GM12878 (cell line): Measurements from ENCODE around the gene C14orf119. TPM values are rescaled to one million over a fixed set of nuclear protein-coding genes. Genes with fewer than 3 reads are reported as not detected.

ENCODE experiments used
- ATAC-seq: fragments of 200-7000 bp; cut with Tn5 transposase; 3 replicates; pipeline ENCODE4 v1.9.1; 2020; ENCODE audit warnings: mild to moderate bottlenecking, moderate library complexity
- BruUV-seq: library from RNA; stranded (reverse); fragments of 400-500 nt; replicated peaks from 2 replicates; lab custom pipeline; 2021; lab: Mats Ljungman, UMichigan
- CTCF ChIA-PET: fragments of 300-600 bp; sonication (Branson Sonifier 250); formaldehyde crosslinking; extraction: SDS; loops from one replicate; lab custom pipeline; 2021; ENCODE audit warnings: inconsistent platforms; lab: Yijun Ruan, JAX
- POLR2A ChIA-PET: fragments of 350-600 bp; formaldehyde crosslinking; extraction: SDS; loops from one replicate; lab custom pipeline; 2021; ENCODE audit warnings: inconsistent platforms; lab: Charles Lee
- RAD21 ChIA-PET: fragments of 300-600 bp; sonication (Branson Sonifier 250); formaldehyde crosslinking; loops from one replicate; lab custom pipeline; 2023; ENCODE audit warnings: antibody characterized with exemption; ENCODE audit not compliant: unreplicated experiment; lab: Charles Lee
- SMC1A ChIA-PET: fragments of 300-600 bp; sonication (Branson Sonifier 250); formaldehyde crosslinking; loops from one replicate; lab custom pipeline; 2023; ENCODE audit not compliant: unreplicated experiment, uncharacterized antibody; lab: Charles Lee
- DNase-seq: peaks from one replicate; pipeline ENCODE4 v3.0.0-alpha.2; 2011; ENCODE audit warnings: low read depth, low spot score
- FAIRE-seq: peaks from 3 replicates; lab custom pipeline; 2011; peaks lifted over from hg19 to GRCh38; lab: Jason Lieb, UNC
- H2AFZ ChIP-seq: 2 replicates; pipeline ENCODE4 v1.6.0; 2011; ENCODE audit warnings: low read depth, low read length, control low read depth; ENCODE audit not compliant: control insufficient read depth
- H3K27ac ChIP-seq: 2 replicates; pipeline ENCODE4 v1.5.1; 2011; ENCODE audit warnings: control low read depth; ENCODE audit not compliant: control insufficient read depth, insufficient read depth
- H3K27me3 ChIP-seq, 2 experiments: replicated peaks in 1 of 2; 2 replicates each; pipeline versions ENCODE4 v1.6.0 to v1.6.1; 2011; ENCODE audit warnings: low read length in 1 of 2; ENCODE audit not compliant: control insufficient read depth in 2 of 2, insufficient read depth in 2 of 2
- H3K36me3 ChIP-seq, 2 experiments: 2 replicates each; pipeline ENCODE4 v1.5.1; 2011; ENCODE audit warnings: low read length in 1 of 2; ENCODE audit not compliant: control insufficient read depth in 2 of 2, insufficient read depth in 2 of 2
- H3K4me1 ChIP-seq: 2 replicates; pipeline ENCODE4 v1.6.1; 2011; ENCODE audit warnings: mild to moderate bottlenecking, low read length, moderate library complexity, mixed read lengths; ENCODE audit not compliant: control insufficient read depth, insufficient read depth
- H3K4me2 ChIP-seq: 2 replicates; pipeline ENCODE4 v1.6.0; 2011; ENCODE audit warnings: control low read depth; ENCODE audit not compliant: control insufficient read depth, insufficient read depth
- H3K4me3 ChIP-seq: fragments of 200-600 bp; sonication (generic); 2 replicates; pipeline ENCODE4 v1.5.1; 2016
- H3K79me2 ChIP-seq: 2 replicates; pipeline ENCODE4 v1.6.0; 2011; ENCODE audit warnings: low read length; ENCODE audit not compliant: control insufficient read depth, insufficient read depth
- H3K9ac ChIP-seq: 2 replicates; pipeline ENCODE4 v1.8.0; 2011; ENCODE audit warnings: low read length, control low read depth, mixed read lengths; ENCODE audit not compliant: control insufficient read depth, insufficient read depth
- H3K9me3 ChIP-seq: replicated peaks from 3 replicates; pipeline ENCODE4 v1.5.1; 2011; ENCODE audit warnings: mild to moderate bottlenecking, low read length; ENCODE audit not compliant: control insufficient read depth, insufficient read depth
- H4K20me1 ChIP-seq: 2 replicates; pipeline ENCODE4 v1.6.0; 2011; ENCODE audit not compliant: control insufficient read depth, insufficient read depth
- CTCF ChIP-seq, 3 experiments: IDR thresholded peaks in 2 of 3; conservative IDR thresholded peaks in 1 of 3; 2 replicates each; pipeline ENCODE4 v1.5.1; 2011; ENCODE audit warnings: low read depth in 3 of 3, low read length in 3 of 3, mild to moderate bottlenecking in 3 of 3, control low read depth in 2 of 3, moderate library complexity in 2 of 3, inconsistent platforms in 1 of 3, mixed read lengths in 1 of 3; ENCODE audit not compliant: control insufficient read depth in 2 of 3, insufficient read depth in 1 of 3; ENCODE audit errors: extremely low read depth in 1 of 3
- POLR2A ChIP-seq: IDR thresholded peaks from 2 replicates; pipeline ENCODE4 v1.6.1; 2011; ENCODE audit warnings: low read depth, mild to moderate bottlenecking, low read length
- ZNF622 ChIP-seq: fragments of 450-650 bp; IDR thresholded peaks from 2 replicates; pipeline ENCODE4 v1.6.1; 2017; ENCODE audit warnings: mild to moderate bottlenecking, inconsistent platforms
- WGBS: methylation state at CpG from one replicate; pipeline ENCODE4 v1.1.6; 2016; ENCODE audit warnings: low lambda C conversion rate; ENCODE audit not compliant: insufficient replicate concordance, insufficient coverage; ENCODE audit errors: missing lambda C conversion rate; 5-methylcytosine and 5-hydroxymethylcytosine counted together
- in situ Hi-C: fragments of 300-500 bp; cut with MboI; formaldehyde crosslinking; loops from 9 replicates; pipeline ENCODE4 v1.14.3; 2018; ENCODE audit warnings: mixed read lengths
- intact Hi-C: fragments of 100-400 bp; cut with micrococcal nuclease; formaldehyde crosslinking; loops from one replicate; pipeline ENCODE4 v1.14.2; 2022; ENCODE audit not compliant: unreplicated experiment
- polyA plus RNA-seq, 11 experiments: library from polyadenylated mRNA; depleted of rRNA in 4 of 11; unstranded in 6 of 11; stranded (reverse) in 5 of 11; fragments of >200 nt; fragmentation: Nextera tagmentation in 4 of 11; fragmentation: Illumina TruSeq in 1 of 11; extraction: Ambion mirVana in 4 of 11; extraction: Trizol in 1 of 11; gene quantifications; 1 replicate in 1 of 11; 2 replicates in 10 of 11; pipeline versions ENCODE4 v1.2.1 to v1.2.3, GENCODE V29; 2011 to 2016; ENCODE audit warnings: inconsistent platforms in 2 of 11, missing spikeins in 2 of 11, low read depth in 1 of 11
- total RNA-seq, 4 experiments: library from RNA; depleted of rRNA in 3 of 4; stranded (reverse); fragments of >200 nt in 3 of 4; fragmentation: Illumina TruSeq in 1 of 4; extraction: Trizol in 1 of 4; gene quantifications; 2 replicates each; pipeline versions ENCODE4 v1.2.1 to v1.2.3, GENCODE V29; 2013 to 2021
- TF ChIP-seq, protein P1 (sequence below): fragments of 450-650 bp; IDR thresholded peaks from 2 replicates; pipeline ENCODE4 v1.6.1; 2016; ENCODE audit warnings: mild to moderate bottlenecking
- TF ChIP-seq, protein P2 (sequence below): fragments of 450-650 bp; IDR thresholded peaks from 2 replicates; pipeline ENCODE4 v1.6.1; 2016; ENCODE audit warnings: mild to moderate bottlenecking, moderate library complexity, borderline replicate concordance

C14orf119 gene
- total and polyA plus RNA-seq, 10 of the 15 experiments (the other 5 are each of a cell fraction or from before 2014, with no cell fraction given), result 32.3 to 228 (median 57.6) TPM

GRCh38 chr14:23066368-23066767, 28.9 kb upstream of the C14orf119 start:
- intact Hi-C loops (no loop called here), in situ Hi-C loops (no loop called here)
- ChIA-PET RAD21 (no interaction called here), SMC1A (interaction anchor here (0.5 to 2.0 kb wide), 5 partner anchors 8 to 80 kb away, joined by 3 to 5 read pairs (median 5); no protein-coding TSS in a partner anchor)
- no peak overlapping the region for H3K9ac ChIP-seq
- FAIRE-seq (no peak), DNase-seq (no peak)
- peaks cover 9% of the 10 kb centered on the region; the same call in 1 of the 2 replicates for H4K20me1 ChIP-seq
- H3K9me3 ChIP-seq, result no peaks in the 10 kb centered on the region
- no peak overlapping the region for H3K27ac ChIP-seq
- H3K27me3 ChIP-seq, result no peaks in the 10 kb centered on the region
- no TSS peak for BruUV-seq
- no peak overlapping the region for H3K4me3 ChIP-seq
- TF ChIP-seq POLR2A (0 out of 2 replicates have a peak, but pooled peaks have one; percentile 19), ZNF622 (no peak)
- TF ChIP-seq, all 136 proteins: peak for 1
- WGBS, result 78% methylated on average over 3 of the region's 3 CpGs
- ChIA-PET CTCF (interaction anchor here (1.5 to 4.2 kb wide), 3 partner anchors 9 to 82 kb away, joined by 6 to 73 read pairs (median 14); partner anchors contain the start of genes AJUBA and CDH24), POLR2A (interaction anchor here (0.6 kb wide), 1 partner anchor 70 kb away, joined by 3 read pairs; no protein-coding TSS in a partner anchor)
- Histone ChIP-seq H3K36me3 (peaks cover 30 to 40% of the 10 kb centered on the region in 2 experiments), H3K4me2 (no peak overlapping the region), H3K79me2 (peaks cover 34% of the 10 kb centered on the region), H3K4me1 (peaks cover 6% of the 10 kb centered on the region; the same call in 1 of the 2 replicates), H2AFZ (no peak overlapping the region)
- ATAC-seq, result no peak

DNA sequence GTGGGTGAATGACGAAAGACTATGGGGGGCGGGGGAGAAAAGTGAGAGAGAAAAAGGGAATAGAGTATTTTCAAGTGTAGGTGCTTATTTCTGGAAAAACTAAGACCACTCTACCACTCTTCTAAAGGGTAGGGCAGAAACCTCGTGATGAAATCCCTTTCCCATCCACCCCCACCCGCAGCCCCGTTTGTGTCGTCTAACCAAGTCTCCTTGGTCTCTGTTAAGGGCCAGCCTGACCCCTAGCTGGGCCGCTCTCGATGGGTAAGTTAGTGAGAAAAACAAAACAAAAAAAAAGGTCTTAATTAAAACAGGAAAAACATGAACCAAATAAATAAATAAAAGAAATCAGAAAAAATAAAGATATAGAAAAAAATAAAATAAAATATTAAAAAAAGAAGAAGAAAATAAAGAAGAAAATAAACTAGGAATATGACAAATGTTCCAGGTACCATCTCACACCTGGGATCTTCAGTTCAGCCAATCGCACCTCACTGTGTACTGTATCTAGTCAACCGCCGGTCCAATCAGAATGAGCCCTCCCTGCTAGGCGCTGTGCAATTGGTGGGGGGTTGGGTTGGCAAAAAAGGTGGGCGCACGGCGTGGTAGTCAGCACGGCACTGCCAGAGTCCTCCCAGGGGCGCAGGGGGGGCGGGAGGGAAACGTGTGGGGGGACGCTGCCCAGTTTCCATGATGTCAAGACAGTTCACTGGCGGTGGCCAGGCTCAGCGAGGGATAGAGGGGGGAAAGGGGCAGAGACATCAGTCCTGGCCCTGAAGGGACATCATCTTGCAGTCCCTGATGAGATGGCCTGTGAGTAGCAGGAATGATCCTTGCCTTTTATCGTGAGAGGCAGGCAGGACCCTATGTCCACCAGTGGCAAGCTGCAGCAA, 28.2 kb upstream of the C14orf119 start:
- SMC1A ChIA-PET, result interaction anchor here (0.5 to 2.2 kb wide), 6 partner anchors 9 to 128 kb away, joined by 3 to 23 read pairs (median 5); no protein-coding TSS in a partner anchor
- CTCF ChIA-PET, result interaction anchor here (1.5 to 4.2 kb wide), 12 partner anchors 8 to 219 kb away, joined by 5 to 80 read pairs (median 16); partner anchors contain the start of genes ACIN1, AJUBA, C14orf119 and CDH24
- in situ Hi-C loops, result no loop called here
- TF ChIP-seq, protein P1, sequence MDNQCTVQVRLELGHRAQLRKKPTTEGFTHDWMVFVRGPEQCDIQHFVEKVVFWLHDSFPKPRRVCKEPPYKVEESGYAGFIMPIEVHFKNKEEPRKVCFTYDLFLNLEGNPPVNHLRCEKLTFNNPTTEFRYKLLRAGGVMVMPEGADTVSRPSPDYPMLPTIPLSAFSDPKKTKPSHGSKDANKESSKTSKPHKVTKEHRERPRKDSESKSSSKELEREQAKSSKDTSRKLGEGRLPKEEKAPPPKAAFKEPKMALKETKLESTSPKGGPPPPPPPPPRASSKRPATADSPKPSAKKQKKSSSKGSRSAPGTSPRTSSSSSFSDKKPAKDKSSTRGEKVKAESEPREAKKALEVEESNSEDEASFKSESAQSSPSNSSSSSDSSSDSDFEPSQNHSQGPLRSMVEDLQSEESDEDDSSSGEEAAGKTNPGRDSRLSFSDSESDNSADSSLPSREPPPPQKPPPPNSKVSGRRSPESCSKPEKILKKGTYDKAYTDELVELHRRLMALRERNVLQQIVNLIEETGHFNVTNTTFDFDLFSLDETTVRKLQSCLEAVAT, result no peak
- TF ChIP-seq, protein P2, sequence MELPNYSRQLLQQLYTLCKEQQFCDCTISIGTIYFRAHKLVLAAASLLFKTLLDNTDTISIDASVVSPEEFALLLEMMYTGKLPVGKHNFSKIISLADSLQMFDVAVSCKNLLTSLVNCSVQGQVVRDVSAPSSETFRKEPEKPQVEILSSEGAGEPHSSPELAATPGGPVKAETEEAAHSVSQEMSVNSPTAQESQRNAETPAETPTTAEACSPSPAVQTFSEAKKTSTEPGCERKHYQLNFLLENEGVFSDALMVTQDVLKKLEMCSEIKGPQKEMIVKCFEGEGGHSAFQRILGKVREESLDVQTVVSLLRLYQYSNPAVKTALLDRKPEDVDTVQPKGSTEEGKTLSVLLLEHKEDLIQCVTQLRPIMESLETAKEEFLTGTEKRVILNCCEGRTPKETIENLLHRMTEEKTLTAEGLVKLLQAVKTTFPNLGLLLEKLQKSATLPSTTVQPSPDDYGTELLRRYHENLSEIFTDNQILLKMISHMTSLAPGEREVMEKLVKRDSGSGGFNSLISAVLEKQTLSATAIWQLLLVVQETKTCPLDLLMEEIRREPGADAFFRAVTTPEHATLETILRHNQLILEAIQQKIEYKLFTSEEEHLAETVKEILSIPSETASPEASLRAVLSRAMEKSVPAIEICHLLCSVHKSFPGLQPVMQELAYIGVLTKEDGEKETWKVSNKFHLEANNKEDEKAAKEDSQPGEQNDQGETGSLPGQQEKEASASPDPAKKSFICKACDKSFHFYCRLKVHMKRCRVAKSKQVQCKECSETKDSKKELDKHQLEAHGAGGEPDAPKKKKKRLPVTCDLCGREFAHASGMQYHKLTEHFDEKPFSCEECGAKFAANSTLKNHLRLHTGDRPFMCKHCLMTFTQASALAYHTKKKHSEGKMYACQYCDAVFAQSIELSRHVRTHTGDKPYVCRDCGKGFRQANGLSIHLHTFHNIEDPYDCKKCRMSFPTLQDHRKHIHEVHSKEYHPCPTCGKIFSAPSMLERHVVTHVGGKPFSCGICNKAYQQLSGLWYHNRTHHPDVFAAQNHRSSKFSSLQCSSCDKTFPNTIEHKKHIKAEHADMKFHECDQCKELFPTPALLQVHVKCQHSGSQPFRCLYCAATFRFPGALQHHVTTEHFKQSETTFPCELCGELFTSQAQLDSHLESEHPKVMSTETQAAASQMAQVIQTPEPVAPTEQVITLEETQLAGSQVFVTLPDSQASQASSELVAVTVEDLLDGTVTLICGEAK, result no peak
- no peak for TF ChIP-seq CTCF (IDR thresholded peaks at IDR 0.05 in 2 of 3, conservative IDR thresholded peaks at IDR 0.05 in 1 of 3; ENCODE audit: control insufficient read depth in 2 of 3, extremely low read depth in 1 of 3, insufficient read depth in 1 of 3, low read depth in 3 of 3, low read length in 3 of 3)

More for the DNA sequence above, 28.2 kb upstream of the C14orf119 start:
- ATAC-seq, result no peak
- Histone ChIP-seq H3K36me3 (peaks cover 29 to 40% of the 10 kb centered on the region in 2 experiments), H3K79me2 (peaks cover 36% of the 10 kb centered on the region), H3K27ac (no peak overlapping the region), H4K20me1 (peaks cover 9% of the 10 kb centered on the region; the same call in 1 of the 2 replicates), H3K4me3 (no peak overlapping the region), H3K9me3 (no peaks in the 10 kb centered on the region), H3K9ac (no peak overlapping the region), H2AFZ (no peak overlapping the region), H3K27me3 (no peaks in the 10 kb centered on the region), H3K4me1 (peaks cover 11% of the 10 kb centered on the region; the same call in 1 of the 2 replicates), H3K4me2 (no peak overlapping the region)
- intact Hi-C loops, result no loop called here
- RAD21 ChIA-PET, result interaction anchor here (1.9 kb wide), 1 partner anchor 80 kb away, joined by 27 read pairs; no protein-coding TSS in a partner anchor
- POLR2A ChIA-PET, result interaction anchor here (0.6 kb wide), 1 partner anchor 71 kb away, joined by 3 read pairs; no protein-coding TSS in a partner anchor
- FAIRE-seq, result no peak
- 87% methylated on average over 23 of the region's 23 CpGs for WGBS
- no peak for DNase-seq
- no TSS peak for BruUV-seq
